ENCODE results near the gene GNAT2.

GNAT2 gene

DNA sequence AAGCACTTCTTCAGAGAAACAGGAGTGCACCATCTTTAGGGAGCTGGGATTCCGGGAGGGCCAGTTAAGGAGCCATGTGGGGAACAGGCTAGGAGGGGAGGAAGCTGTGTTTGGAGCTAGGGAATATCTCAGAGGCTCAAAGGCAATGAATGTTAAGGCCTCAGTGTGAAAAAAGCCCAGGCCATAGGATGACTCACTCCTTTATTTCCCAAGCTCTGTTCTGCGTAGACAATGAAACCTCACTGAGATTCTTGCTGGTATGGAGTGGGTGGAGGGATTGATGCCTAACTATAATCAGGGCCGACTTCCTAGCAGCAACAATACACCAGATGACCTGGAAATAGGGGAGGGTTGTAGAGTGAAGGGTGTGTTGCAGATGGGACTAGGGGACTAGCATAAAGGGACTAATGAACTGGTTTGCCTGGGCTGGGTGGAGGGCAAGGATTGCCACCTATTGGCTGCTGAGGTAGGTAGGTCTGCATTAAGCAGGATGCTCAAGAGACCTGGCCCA, 2.1 kb downstream of the GNAT2 start:
- peak; percentile 96 for DNase-seq (ENCODE audit: low read depth)
- H3K4me3 ChIP-seq (replicated peaks; ENCODE audit: low read depth, low read length) = no peak overlapping the region
- TF ChIP-seq, protein P1, sequence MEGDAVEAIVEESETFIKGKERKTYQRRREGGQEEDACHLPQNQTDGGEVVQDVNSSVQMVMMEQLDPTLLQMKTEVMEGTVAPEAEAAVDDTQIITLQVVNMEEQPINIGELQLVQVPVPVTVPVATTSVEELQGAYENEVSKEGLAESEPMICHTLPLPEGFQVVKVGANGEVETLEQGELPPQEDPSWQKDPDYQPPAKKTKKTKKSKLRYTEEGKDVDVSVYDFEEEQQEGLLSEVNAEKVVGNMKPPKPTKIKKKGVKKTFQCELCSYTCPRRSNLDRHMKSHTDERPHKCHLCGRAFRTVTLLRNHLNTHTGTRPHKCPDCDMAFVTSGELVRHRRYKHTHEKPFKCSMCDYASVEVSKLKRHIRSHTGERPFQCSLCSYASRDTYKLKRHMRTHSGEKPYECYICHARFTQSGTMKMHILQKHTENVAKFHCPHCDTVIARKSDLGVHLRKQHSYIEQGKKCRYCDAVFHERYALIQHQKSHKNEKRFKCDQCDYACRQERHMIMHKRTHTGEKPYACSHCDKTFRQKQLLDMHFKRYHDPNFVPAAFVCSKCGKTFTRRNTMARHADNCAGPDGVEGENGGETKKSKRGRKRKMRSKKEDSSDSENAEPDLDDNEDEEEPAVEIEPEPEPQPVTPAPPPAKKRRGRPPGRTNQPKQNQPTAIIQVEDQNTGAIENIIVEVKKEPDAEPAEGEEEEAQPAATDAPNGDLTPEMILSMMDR (IDR thresholded peaks at IDR 0.05; ENCODE audit: low read length, missing control alignments) = no peak

DNA sequence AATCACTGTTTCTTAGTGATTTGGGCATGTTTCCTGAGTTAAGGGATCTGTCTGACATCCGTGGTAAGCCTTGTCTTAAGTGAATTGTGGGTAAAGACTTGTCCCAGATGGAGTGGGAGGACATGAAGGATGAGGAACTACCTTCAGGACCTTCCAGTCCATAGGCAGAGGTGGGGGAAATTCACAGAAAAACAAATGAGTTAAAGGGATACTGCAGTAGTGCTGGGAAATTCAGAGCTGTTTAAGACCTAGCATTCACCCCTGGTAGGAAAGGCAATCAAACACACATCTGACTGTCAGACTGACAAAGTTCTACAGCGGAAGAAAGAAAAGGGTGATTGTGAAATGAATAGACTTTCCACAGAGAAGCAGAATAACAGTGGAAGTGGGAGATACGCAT, 3.0 kb downstream of the GNAT2 start:
- no peak for DNase-seq (ENCODE audit: low read depth)
- H3K4me3 ChIP-seq (replicated peaks; ENCODE audit: low read depth, low read length) = no peak overlapping the region
- TF ChIP-seq, protein P1 (IDR thresholded peaks at IDR 0.05; ENCODE audit: low read length, missing control alignments) = no peak

DNA sequence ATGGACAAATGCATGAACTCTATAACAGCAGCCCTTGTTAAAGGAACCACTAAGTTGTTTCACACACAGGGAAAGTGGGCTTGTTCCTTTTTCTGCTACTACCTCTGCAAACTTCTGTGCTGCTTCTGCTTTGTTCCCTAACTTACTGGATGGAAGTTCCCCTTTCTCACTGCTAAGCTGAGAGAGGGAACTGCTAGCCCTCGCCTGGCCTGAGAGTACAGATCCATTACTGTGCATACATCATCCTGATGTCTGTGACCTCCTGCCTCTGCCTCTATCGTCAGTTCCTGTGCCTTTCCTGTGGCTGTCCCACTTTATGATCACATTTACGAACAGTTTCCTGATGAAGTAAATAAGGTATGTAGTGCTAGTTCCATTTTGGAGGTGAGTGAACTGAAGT, 3.5 kb downstream of the GNAT2 start:
- no peak overlapping the region for H3K4me3 ChIP-seq (replicated peaks; ENCODE audit: low read depth, low read length)
- DNase-seq (ENCODE audit: low read depth) = peak; percentile 49
- TF ChIP-seq, protein P1 (IDR thresholded peaks at IDR 0.05; ENCODE audit: low read length, missing control alignments) = no peak

DNA sequence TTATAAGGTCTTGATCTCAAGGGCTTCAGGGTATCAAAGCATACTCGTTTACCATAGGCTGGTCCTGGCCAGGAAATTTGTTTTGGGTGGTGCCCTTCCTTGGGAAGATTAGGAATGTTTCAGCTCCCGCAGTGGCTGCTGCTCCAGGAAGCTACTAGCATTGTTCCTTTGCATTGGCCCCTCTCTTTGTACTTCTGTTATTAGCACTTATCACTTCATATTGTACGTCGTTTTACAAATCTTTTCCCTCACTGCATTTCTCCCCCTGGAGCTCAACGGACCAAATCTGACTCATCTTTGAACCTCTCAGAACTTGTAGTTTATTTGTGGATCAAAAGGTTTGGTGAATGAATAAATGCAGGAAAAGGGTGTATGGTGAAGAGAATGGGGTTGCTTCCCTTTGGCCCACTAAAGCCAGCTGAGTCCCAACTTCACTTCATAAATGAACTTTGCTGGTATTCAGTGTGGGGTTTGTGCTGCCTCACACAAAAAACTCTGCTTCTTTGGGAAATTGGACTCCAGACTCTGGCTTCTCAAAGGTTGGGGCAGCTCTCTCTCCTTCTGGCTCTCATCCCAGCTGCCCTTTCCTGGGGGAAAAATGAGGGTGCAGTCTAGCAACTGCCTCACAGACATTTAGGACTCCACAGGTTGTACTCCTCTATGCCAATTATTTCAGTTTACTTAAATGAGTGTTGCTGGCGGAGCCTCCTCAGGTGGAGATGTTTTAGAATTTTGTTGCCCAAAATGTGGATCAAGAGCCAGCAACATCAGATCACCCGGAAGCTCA, 5.9 kb downstream of the GNAT2 start:
- TF ChIP-seq, protein P1 (IDR thresholded peaks at IDR 0.05; ENCODE audit: low read length, missing control alignments) = no peak
- DNase-seq (ENCODE audit: low read depth) = peak; percentile 76
- no peak overlapping the region for H3K4me3 ChIP-seq (replicated peaks; ENCODE audit: low read depth, low read length)

DNA sequence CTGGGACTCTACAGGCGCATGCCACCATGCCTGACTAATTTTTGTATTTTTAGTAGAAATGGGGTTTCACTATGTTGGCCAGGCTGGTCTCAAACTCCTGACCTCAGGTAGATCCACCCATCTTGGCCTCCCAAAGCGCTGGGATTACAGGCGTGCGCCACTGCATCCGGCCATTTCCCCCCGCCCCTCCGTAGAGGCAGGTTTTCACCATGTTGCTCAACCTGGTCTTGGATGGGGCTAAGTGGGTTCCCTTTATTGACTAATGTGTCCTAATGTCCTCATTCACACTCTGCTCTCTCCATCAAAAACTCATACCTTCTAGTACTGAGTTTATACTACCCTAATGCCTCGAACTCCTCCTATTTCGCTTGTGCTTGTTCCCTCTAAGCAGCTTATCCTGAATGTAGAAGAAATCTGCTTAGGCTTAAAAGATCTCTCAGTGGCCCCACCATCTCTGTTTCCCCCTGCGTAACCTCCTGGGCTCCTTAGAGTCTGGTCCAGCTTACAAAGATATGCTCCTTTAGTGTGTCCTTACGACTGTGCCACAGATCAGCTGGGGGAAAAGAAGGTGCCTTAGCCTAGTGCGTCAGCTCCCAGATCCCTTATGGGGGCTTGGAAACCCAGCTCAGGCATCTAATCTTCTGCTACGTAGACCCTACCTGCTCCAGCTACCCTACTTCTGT, 8.0 kb downstream of the GNAT2 start:
- no peak overlapping the region for H3K4me3 ChIP-seq (replicated peaks; ENCODE audit: low read depth, low read length)
- TF ChIP-seq, protein P1 (IDR thresholded peaks at IDR 0.05; ENCODE audit: low read length, missing control alignments) = no peak
- no peak for DNase-seq (ENCODE audit: low read depth)

DNA sequence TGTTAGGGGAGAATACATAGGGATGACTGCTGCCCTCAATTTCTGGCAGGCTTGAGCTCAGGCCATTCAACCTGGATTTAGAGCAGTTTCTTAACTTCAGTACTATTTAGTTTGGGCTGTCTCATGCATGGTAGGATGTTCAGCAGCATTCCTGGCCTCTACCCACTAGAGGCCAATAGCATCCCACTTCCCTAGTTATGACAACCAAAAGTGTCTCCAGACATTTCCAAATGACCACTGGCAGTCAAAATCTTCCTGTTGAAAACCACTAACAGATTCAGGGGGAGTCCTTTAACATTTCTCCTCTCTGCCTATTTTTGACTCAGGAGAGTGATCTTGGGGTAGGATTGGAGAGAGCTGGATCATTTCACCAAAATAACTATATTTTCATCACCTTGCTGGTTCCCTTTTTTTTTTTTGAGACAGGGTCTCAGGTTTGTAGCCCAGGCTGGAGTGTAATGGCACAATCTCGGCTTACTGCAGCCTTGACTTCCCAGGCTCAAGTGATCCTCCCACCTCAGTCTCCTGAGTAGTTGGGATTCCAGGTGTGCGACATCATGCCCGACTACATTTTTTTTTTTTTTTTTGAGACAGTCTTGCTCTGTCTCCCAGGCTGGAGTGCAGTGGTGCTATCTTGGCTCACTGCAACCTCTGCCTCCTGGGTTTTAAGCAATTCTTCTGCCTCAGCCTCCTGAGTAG, 8.7 kb downstream of the GNAT2 start:
- TF ChIP-seq, protein P1 (IDR thresholded peaks at IDR 0.05; ENCODE audit: low read length, missing control alignments) = no peak
- H3K4me3 ChIP-seq (replicated peaks; ENCODE audit: low read depth, low read length) = no peak overlapping the region
- peak; percentile 44 for DNase-seq (ENCODE audit: low read depth)

Data from fibroblast of pulmonary artery (primary cell).